ENCODE data around the gene VAPB. TPM values are rescaled to one million over a fixed set of nuclear protein-coding genes. Genes with fewer than 3 reads are reported as not detected.

VAPB gene
- polyA plus RNA-seq, 1 experiment: 43.8 TPM

GRCh38 chr20:58435237-58435636 lies 46.2 kb downstream of the VAPB start:
- no peak for TF ChIP-seq CTCF (IDR thresholded peaks at IDR 0.05; ENCODE audit: low read depth, low read length)
- Histone ChIP-seq H3K27me3 (ENCODE audit: control insufficient read depth, insufficient read depth, low read length) (no peaks in the 10 kb centered on the region), H3K9me3 (ENCODE audit: control insufficient read depth, insufficient read depth, low read length) (no peaks in the 10 kb centered on the region), H3K4me3 (ENCODE audit: low read depth, low read length) (no peak overlapping the region), H3K27ac (ENCODE audit: low read depth, low read length) (no peak overlapping the region)
- ChIA-PET CTCF (interaction anchor here (1.7 to 3.9 kb wide), 2 partner anchors 12 to 199 kb away, joined by 6 to 31 read pairs; no protein-coding TSS in a partner anchor), POLR2A (no interaction called here)
- no peak for DNase-seq (ENCODE audit: low read depth, low spot score)

DNA sequence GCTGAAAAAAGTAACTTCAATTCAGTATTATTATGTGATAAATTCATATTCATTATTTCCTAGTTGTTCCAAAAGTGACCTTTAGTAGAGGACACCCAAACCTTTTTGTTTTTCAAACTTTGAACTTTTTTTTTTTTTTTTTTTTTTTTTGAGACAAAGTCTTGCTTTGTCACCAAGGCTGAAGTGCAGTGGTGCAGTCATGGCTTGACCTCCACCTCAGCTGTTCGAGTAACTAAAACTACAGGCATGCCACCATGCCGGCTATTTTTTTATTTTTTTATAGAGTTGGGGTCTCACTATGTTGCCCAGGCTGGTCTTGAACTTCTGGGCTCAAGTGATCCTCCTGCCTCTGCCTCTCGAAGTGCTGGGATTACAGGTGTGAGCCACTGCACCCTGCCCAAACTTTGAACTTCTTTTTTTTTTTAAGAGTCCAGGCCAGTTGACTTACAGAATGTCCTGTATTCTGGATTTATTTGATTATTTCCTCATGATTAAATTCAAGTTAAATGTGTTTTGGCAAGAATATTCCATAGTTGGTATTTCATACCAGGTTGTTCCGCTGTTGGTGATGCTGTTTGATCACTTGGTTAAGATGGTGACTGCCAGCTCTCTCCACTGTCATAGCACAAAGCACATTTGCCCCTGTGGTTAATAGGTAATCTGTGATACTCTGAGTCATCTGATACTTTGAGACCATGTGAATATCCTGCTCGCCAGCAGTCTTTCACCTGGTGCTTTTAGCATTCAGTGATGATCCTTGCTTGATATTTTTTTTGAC lies 48.0 kb downstream of the VAPB start:
- DNase-seq (ENCODE audit: low read depth, low spot score): no peak
- Histone ChIP-seq H3K27ac (ENCODE audit: low read depth, low read length) (no peak overlapping the region), H3K4me3 (ENCODE audit: low read depth, low read length) (no peak overlapping the region), H3K27me3 (ENCODE audit: control insufficient read depth, insufficient read depth, low read length) (no peaks in the 10 kb centered on the region), H3K9me3 (ENCODE audit: control insufficient read depth, insufficient read depth, low read length) (no peaks in the 10 kb centered on the region)
- no peak for TF ChIP-seq CTCF (IDR thresholded peaks at IDR 0.05; ENCODE audit: low read depth, low read length)
- CTCF ChIA-PET: interaction anchor here (0.6 to 3.9 kb wide), 3 partner anchors 10 to 247 kb away, joined by 5 to 31 read pairs (median 5); no protein-coding TSS in a partner anchor
- POLR2A ChIA-PET: interaction anchor here (0.6 kb wide), 1 partner anchor 12 kb away, joined by 3 read pairs; no protein-coding TSS in a partner anchor

GRCh38 chr20:58438970-58439808 lies 50.2 kb downstream of the VAPB start:
- ChIA-PET POLR2A (interaction anchor here (0.5 kb wide), 1 partner anchor 64 kb away, joined by 6 read pairs; no protein-coding TSS in a partner anchor), CTCF (interaction anchor here (0.8 to 0.9 kb wide), 2 partner anchors 9 to 212 kb away, joined by 3 to 4 read pairs; partner anchors contain the start of gene STX16)
- H3K27ac ChIP-seq (ENCODE audit: low read depth, low read length): no peak overlapping the region
- no peak for TF ChIP-seq CTCF (IDR thresholded peaks at IDR 0.05; ENCODE audit: low read depth, low read length)
- no peaks in the 10 kb centered on the region for H3K27me3 ChIP-seq (ENCODE audit: control insufficient read depth, insufficient read depth, low read length)
- H3K9me3 ChIP-seq (ENCODE audit: control insufficient read depth, insufficient read depth, low read length): no peaks in the 10 kb centered on the region
- DNase-seq (ENCODE audit: low read depth, low spot score): no peak
- H3K4me3 ChIP-seq (ENCODE audit: low read depth, low read length): no peak overlapping the region

DNA sequence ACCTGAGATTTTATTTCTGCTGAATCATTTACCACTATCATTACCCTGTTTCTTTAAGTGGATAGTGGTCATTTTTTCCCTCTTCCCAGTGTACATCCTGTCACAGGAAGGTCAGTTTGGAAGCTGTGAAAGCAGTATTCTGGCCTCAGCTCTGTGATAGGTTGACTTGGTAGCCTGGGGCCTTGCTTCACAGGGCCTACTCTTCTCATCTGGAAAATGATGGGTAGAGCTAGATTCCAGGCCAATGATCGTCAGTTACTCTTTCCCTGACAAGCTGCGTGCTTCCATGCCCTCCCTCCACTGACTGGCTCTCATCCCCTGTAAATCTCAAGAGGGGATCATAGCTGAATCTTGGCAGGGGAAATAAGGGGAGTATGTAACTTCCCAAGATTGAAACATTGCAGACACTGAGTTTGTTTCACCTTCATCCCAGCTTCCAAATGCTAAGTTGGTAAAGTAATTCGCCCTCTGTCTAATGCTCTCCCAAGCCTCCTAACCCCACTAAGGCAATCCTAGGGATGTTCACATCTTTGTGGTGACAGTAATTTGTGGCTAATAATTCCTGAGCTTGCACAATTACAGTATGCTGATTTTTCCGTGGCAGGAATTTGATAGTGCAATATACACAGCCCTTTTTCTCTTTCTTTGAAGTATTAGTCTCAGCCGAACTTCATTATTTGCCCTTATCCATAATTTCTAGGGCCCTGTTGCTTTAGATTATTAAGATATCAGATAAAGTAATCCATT lies 51.2 kb downstream of the VAPB start:
- CTCF ChIA-PET: interaction anchor here (1.2 to 2.2 kb wide), 2 partner anchors 202 to 204 kb away, joined by 4 to 7 read pairs; no protein-coding TSS in a partner anchor
- no peak for TF ChIP-seq CTCF (IDR thresholded peaks at IDR 0.05; ENCODE audit: low read depth, low read length)
- Histone ChIP-seq H3K27me3 (ENCODE audit: control insufficient read depth, insufficient read depth, low read length) (no peaks in the 10 kb centered on the region), H3K4me3 (ENCODE audit: low read depth, low read length) (no peak overlapping the region), H3K27ac (ENCODE audit: low read depth, low read length) (no peak overlapping the region), H3K9me3 (ENCODE audit: control insufficient read depth, insufficient read depth, low read length) (no peaks in the 10 kb centered on the region)
- DNase-seq (ENCODE audit: low read depth, low spot score): no peak
- POLR2A ChIA-PET: no interaction called here
